Fibroblast of mammary gland (primary cell): ENCODE data around the gene LAGE3.

ENCODE experiments used
- DNase-seq: peaks from one replicate; pipeline ENCODE4 v3.0.0-alpha.2; 2010; ENCODE audit warnings: low read depth
- H3K4me3 ChIP-seq: 2 replicates; pipeline ENCODE4 v1.5.1; 2011; ENCODE audit warnings: low read depth, mild to moderate bottlenecking, low read length, moderate library complexity; ENCODE audit not compliant: control insufficient read depth
- CTCF ChIP-seq: conservative IDR thresholded peaks from 2 replicates; pipeline ENCODE4 v1.5.1; 2011; ENCODE audit warnings: low read depth, low read length, inconsistent platforms; ENCODE audit not compliant: control insufficient read depth, insufficient read depth

LAGE3 gene

GRCh38 chrX:154441564-154441963, 37.5 kb downstream of the LAGE3 start:
- no peak overlapping the region for H3K4me3 ChIP-seq
- no peak for TF ChIP-seq CTCF
- DNase-seq: no peak

- H3K4me3 ChIP-seq: no peak overlapping the region
- no peak for TF ChIP-seq CTCF
- no peak for DNase-seq
Observed at GRCh38 chrX:154440623-154441357, 38.3 kb downstream of the LAGE3 start.

GRCh38 chrX:154439841-154440240, 39.2 kb downstream of the LAGE3 start:
- no peak for TF ChIP-seq CTCF

GRCh38 chrX:154437971-154438893, 40.8 kb downstream of the LAGE3 start:
- no peak for DNase-seq
- no peak for TF ChIP-seq CTCF

More at GRCh38 chrX:154439841-154440240, 39.2 kb downstream of the LAGE3 start:
- H3K4me3 ChIP-seq: no peak overlapping the region
- no peak for DNase-seq

GRCh38 chrX:154436983-154437752, 41.9 kb downstream of the LAGE3 start, which contains the start of gene GDI1:
TSS of gene GDI1 (plus strand) at chrX:154437154. CDS start at chrX:154437255, 101 bp downstream.
- DNase-seq: peak; percentile 15
- H3K4me3 ChIP-seq: peak within 1 kb of the TSS; percentile 68
- TF ChIP-seq CTCF: no peak

More at GRCh38 chrX:154437971-154438893, 40.8 kb downstream of the LAGE3 start:
- H3K4me3 ChIP-seq: peak overlapping the region; percentile 68

GRCh38 chrX:154436374-154436982, 42.6 kb downstream of the LAGE3 start:
- peak overlapping the region; percentile 29 for H3K4me3 ChIP-seq

More at GRCh38 chrX:154436374-154436982, 42.6 kb downstream of the LAGE3 start:
- no peak for DNase-seq
- TF ChIP-seq CTCF: no peak
